GM12878 (cell line): Measurements from ENCODE around the gene SEC14L1. TPM values are rescaled to one million over a fixed set of nuclear protein-coding genes. Genes with fewer than 3 reads are reported as not detected.

Experiments used
- ATAC-seq: fragments of 200-7000 bp; cut with Tn5 transposase; 3 replicates; pipeline ENCODE4 v1.9.1; 2020; ENCODE audit warnings: mild to moderate bottlenecking, moderate library complexity
- BruUV-seq: library from RNA; stranded (reverse); fragments of 400-500 nt; replicated peaks from 2 replicates; lab custom pipeline; 2021; lab: Mats Ljungman, UMichigan
- CTCF ChIA-PET: fragments of 300-600 bp; sonication (Branson Sonifier 250); formaldehyde crosslinking; extraction: SDS; loops from one replicate; lab custom pipeline; 2021; ENCODE audit warnings: inconsistent platforms; lab: Yijun Ruan, JAX
- POLR2A ChIA-PET: fragments of 350-600 bp; formaldehyde crosslinking; extraction: SDS; loops from one replicate; lab custom pipeline; 2021; ENCODE audit warnings: inconsistent platforms; lab: Charles Lee
- RAD21 ChIA-PET: fragments of 300-600 bp; sonication (Branson Sonifier 250); formaldehyde crosslinking; loops from one replicate; lab custom pipeline; 2023; ENCODE audit warnings: antibody characterized with exemption; ENCODE audit not compliant: unreplicated experiment; lab: Charles Lee
- SMC1A ChIA-PET: fragments of 300-600 bp; sonication (Branson Sonifier 250); formaldehyde crosslinking; loops from one replicate; lab custom pipeline; 2023; ENCODE audit not compliant: unreplicated experiment, uncharacterized antibody; lab: Charles Lee
- DNase-seq: peaks from one replicate; pipeline ENCODE4 v3.0.0-alpha.2; 2011; ENCODE audit warnings: low read depth, low spot score
- FAIRE-seq: peaks from 3 replicates; lab custom pipeline; 2011; peaks lifted over from hg19 to GRCh38; lab: Jason Lieb, UNC
- H2AFZ ChIP-seq: 2 replicates; pipeline ENCODE4 v1.6.0; 2011; ENCODE audit warnings: low read depth, low read length, control low read depth; ENCODE audit not compliant: control insufficient read depth
- H3K27ac ChIP-seq: 2 replicates; pipeline ENCODE4 v1.5.1; 2011; ENCODE audit warnings: control low read depth; ENCODE audit not compliant: control insufficient read depth, insufficient read depth
- H3K27me3 ChIP-seq, 2 experiments: replicated peaks in 1 of 2; 2 replicates each; pipeline versions ENCODE4 v1.6.0 to v1.6.1; 2011; ENCODE audit warnings: low read length in 1 of 2; ENCODE audit not compliant: control insufficient read depth in 2 of 2, insufficient read depth in 2 of 2
- H3K36me3 ChIP-seq, 2 experiments: 2 replicates each; pipeline ENCODE4 v1.5.1; 2011; ENCODE audit warnings: low read length in 1 of 2; ENCODE audit not compliant: control insufficient read depth in 2 of 2, insufficient read depth in 2 of 2
- H3K4me1 ChIP-seq: 2 replicates; pipeline ENCODE4 v1.6.1; 2011; ENCODE audit warnings: mild to moderate bottlenecking, low read length, moderate library complexity, mixed read lengths; ENCODE audit not compliant: control insufficient read depth, insufficient read depth
- H3K4me2 ChIP-seq: 2 replicates; pipeline ENCODE4 v1.6.0; 2011; ENCODE audit warnings: control low read depth; ENCODE audit not compliant: control insufficient read depth, insufficient read depth
- H3K4me3 ChIP-seq: fragments of 200-600 bp; sonication (generic); 2 replicates; pipeline ENCODE4 v1.5.1; 2016
- H3K79me2 ChIP-seq: 2 replicates; pipeline ENCODE4 v1.6.0; 2011; ENCODE audit warnings: low read length; ENCODE audit not compliant: control insufficient read depth, insufficient read depth
- H3K9ac ChIP-seq: 2 replicates; pipeline ENCODE4 v1.8.0; 2011; ENCODE audit warnings: low read length, control low read depth, mixed read lengths; ENCODE audit not compliant: control insufficient read depth, insufficient read depth
- H3K9me3 ChIP-seq: replicated peaks from 3 replicates; pipeline ENCODE4 v1.5.1; 2011; ENCODE audit warnings: mild to moderate bottlenecking, low read length; ENCODE audit not compliant: control insufficient read depth, insufficient read depth
- H4K20me1 ChIP-seq: 2 replicates; pipeline ENCODE4 v1.6.0; 2011; ENCODE audit not compliant: control insufficient read depth, insufficient read depth
- CEBPB ChIP-seq, 2 experiments: fragments of 150-350 bp in 1 of 2; IDR thresholded peaks; 2 replicates each; pipeline ENCODE4 v1.6.1; 2012 to 2014; ENCODE audit warnings: low read depth in 2 of 2, low read length in 2 of 2, borderline replicate concordance in 1 of 2, inconsistent platforms in 1 of 2
- CREB1 ChIP-seq: IDR thresholded peaks from 2 replicates; pipeline ENCODE4 v1.6.1; 2012; ENCODE audit warnings: low read depth, mild to moderate bottlenecking, inconsistent platforms
- HCFC1 ChIP-seq: fragments of 150-350 bp; IDR thresholded peaks from 2 replicates; pipeline ENCODE4 v1.6.1; 2014; ENCODE audit warnings: low read length
- KAT2A ChIP-seq: conservative IDR thresholded peaks from 2 replicates; pipeline ENCODE4 v1.6.1; 2011; ENCODE audit warnings: low read depth, low read length; ENCODE audit not compliant: control insufficient read depth
- MYC ChIP-seq: IDR thresholded peaks from 2 replicates; pipeline ENCODE4 v1.6.1; 2011; ENCODE audit warnings: mild to moderate bottlenecking, low read length, moderate library complexity, inconsistent platforms; ENCODE audit not compliant: insufficient read depth, insufficient replicate concordance, insufficient read length, severe bottlenecking
- NR2C1 ChIP-seq: fragments of 450-650 bp; IDR thresholded peaks from 2 replicates; pipeline ENCODE4 v1.6.1; 2017; ENCODE audit warnings: antibody characterized with exemption, mild to moderate bottlenecking, moderate library complexity
- NR2F1 ChIP-seq: fragments of 450-650 bp; conservative IDR thresholded peaks from 2 replicates; pipeline ENCODE4 v1.6.1; 2017; ENCODE audit warnings: mild to moderate bottlenecking
- SRF ChIP-seq, 2 experiments: IDR thresholded peaks; 2 replicates each; pipeline ENCODE4 v1.6.1; 2011; ENCODE audit warnings: low read depth in 2 of 2, low read length in 2 of 2, mild to moderate bottlenecking in 1 of 2, moderate library complexity in 1 of 2
- TCF7 ChIP-seq: IDR thresholded peaks from 2 replicates; pipeline ENCODE4 v1.6.1; 2014; ENCODE audit warnings: antibody characterized with exemption, borderline replicate concordance
- YBX1 ChIP-seq: fragments of 450-650 bp; IDR thresholded peaks from 2 replicates; pipeline ENCODE4 v1.6.1; 2016; ENCODE audit warnings: antibody characterized with exemption
- ZNF622 ChIP-seq: fragments of 450-650 bp; IDR thresholded peaks from 2 replicates; pipeline ENCODE4 v1.6.1; 2017; ENCODE audit warnings: mild to moderate bottlenecking, inconsistent platforms
- ZSCAN29 ChIP-seq: fragments of 450-650 bp; IDR thresholded peaks from 2 replicates; pipeline ENCODE4 v1.6.1; 2017; ENCODE audit warnings: mild to moderate bottlenecking, moderate library complexity
- WGBS: methylation state at CpG from one replicate; pipeline ENCODE4 v1.1.6; 2016; ENCODE audit warnings: low lambda C conversion rate; ENCODE audit not compliant: insufficient replicate concordance, insufficient coverage; ENCODE audit errors: missing lambda C conversion rate; 5-methylcytosine and 5-hydroxymethylcytosine counted together
- in situ Hi-C: fragments of 300-500 bp; cut with MboI; formaldehyde crosslinking; loops from 9 replicates; pipeline ENCODE4 v1.14.3; 2018; ENCODE audit warnings: mixed read lengths
- intact Hi-C: fragments of 100-400 bp; cut with micrococcal nuclease; formaldehyde crosslinking; loops from one replicate; pipeline ENCODE4 v1.14.2; 2022; ENCODE audit not compliant: unreplicated experiment
- polyA plus RNA-seq, 11 experiments: library from polyadenylated mRNA; depleted of rRNA in 4 of 11; unstranded in 6 of 11; stranded (reverse) in 5 of 11; fragments of >200 nt; fragmentation: Nextera tagmentation in 4 of 11; fragmentation: Illumina TruSeq in 1 of 11; extraction: Ambion mirVana in 4 of 11; extraction: Trizol in 1 of 11; gene quantifications; 1 replicate in 1 of 11; 2 replicates in 10 of 11; pipeline versions ENCODE4 v1.2.1 to v1.2.3, GENCODE V29; 2011 to 2016; ENCODE audit warnings: inconsistent platforms in 2 of 11, missing spikeins in 2 of 11, low read depth in 1 of 11
- total RNA-seq, 4 experiments: library from RNA; depleted of rRNA in 3 of 4; stranded (reverse); fragments of >200 nt in 3 of 4; fragmentation: Illumina TruSeq in 1 of 4; extraction: Trizol in 1 of 4; gene quantifications; 2 replicates each; pipeline versions ENCODE4 v1.2.1 to v1.2.3, GENCODE V29; 2013 to 2021
- TF ChIP-seq, protein P1 (sequence below): IDR thresholded peaks from 2 replicates; pipeline ENCODE4 v1.6.1; 2012; ENCODE audit warnings: low read depth, low read length, improper control_type of control experiment
- TF ChIP-seq, protein P2 (sequence below): IDR thresholded peaks from 2 replicates; pipeline ENCODE4 v1.6.1; 2012; ENCODE audit warnings: improper control_type of control experiment, low read depth, low read length; ENCODE audit not compliant: insufficient replicate concordance
- TF ChIP-seq, protein P3 (sequence below): fragments of 150-350 bp; IDR thresholded peaks from 2 replicates; pipeline ENCODE4 v1.6.1; 2014; ENCODE audit warnings: mild to moderate bottlenecking, low read depth, low read length
- TF ChIP-seq, protein P4 (sequence below): IDR thresholded peaks from 2 replicates; pipeline ENCODE4 v1.6.1; 2011; ENCODE audit warnings: low read depth, low read length, improper control_type of control experiment, borderline replicate concordance

The SEC14L1 gene
- total and polyA plus RNA-seq, 10 of the 15 experiments (the other 5 are each of a cell fraction or from before 2014, with no cell fraction given): 6.3 to 66.1 (median 33.5) TPM

DNA sequence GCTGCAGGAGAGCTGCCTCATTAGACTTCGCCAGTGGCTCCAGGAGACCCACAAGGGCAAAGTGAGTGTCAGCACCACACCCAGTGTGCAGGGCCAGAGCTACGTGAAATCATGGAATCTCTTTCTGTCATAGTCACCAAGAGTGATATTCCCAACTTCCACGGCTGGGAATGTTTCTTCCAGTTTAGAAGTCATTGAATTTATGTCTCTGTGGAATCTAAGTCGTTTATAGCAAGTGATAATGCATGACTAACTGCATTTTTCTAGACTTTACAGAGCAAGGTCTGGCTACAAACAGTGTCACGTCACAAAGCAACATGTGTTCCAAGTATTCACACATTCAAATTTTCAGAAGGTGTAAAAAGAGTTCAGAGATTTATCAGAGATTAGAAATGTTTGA is 55.5 kb downstream of the SEC14L1 start (continued):
- TF ChIP-seq ZSCAN29 (no peak), KAT2A (no peak), NR2C1 (no peak), NR2F1 (no peak), TCF7 (no peak)

DNA sequence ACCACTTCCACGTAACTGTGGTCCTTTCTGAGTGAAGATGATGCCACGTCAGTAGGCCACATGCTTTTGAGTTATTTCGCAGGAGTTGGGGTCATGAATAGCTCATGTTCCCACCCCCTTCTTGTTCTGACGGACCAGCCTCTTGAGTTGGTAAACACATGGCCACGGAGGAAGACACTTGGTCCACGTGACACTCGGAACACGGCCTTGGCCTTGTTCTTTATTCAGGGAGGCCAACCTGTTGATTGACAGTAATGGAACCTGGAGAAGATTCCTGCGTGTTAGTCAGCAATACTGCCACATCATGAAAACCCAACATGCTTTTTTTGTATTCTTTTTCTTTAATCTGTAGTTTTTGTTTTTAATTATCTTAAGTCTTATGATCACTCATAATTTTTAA is 56.3 kb downstream of the SEC14L1 start:
- SMC1A ChIA-PET: interaction anchor here (1.2 to 1.7 kb wide), 4 partner anchors 9 to 109 kb away, joined by 3 to 6 read pairs (median 6); no protein-coding TSS in a partner anchor
- H3K4me1 ChIP-seq: no peaks in the 10 kb centered on the region
- no peak for DNase-seq
- no peaks in the 10 kb centered on the region for H3K9me3 ChIP-seq
- H2AFZ ChIP-seq: no peak overlapping the region
- H3K36me3 ChIP-seq: peaks cover 27 to 60% of the 10 kb centered on the region in 2 experiments
- ATAC-seq: no peak
- no peak overlapping the region for H3K27ac ChIP-seq
- in situ Hi-C loops (no loop called here), intact Hi-C loops (no loop called here)
- FAIRE-seq: no peak
- no peak overlapping the region for H3K9ac ChIP-seq
- RAD21 ChIA-PET: no interaction called here
- no peaks in the 10 kb centered on the region for H4K20me1 ChIP-seq
- no peak overlapping the region for H3K4me3 ChIP-seq
- no peaks in the 10 kb centered on the region for H3K79me2 ChIP-seq
- H3K27me3 ChIP-seq: no peaks in the 10 kb centered on the region
- over 99% methylated on average over 9 of the region's 9 CpGs for WGBS
- no peak overlapping the region for H3K4me2 ChIP-seq
- BruUV-seq: no TSS peak
- POLR2A ChIA-PET: no interaction called here
- CTCF ChIA-PET: no interaction called here
- TF ChIP-seq HCFC1: no peak
- TF ChIP-seq, protein P1, sequence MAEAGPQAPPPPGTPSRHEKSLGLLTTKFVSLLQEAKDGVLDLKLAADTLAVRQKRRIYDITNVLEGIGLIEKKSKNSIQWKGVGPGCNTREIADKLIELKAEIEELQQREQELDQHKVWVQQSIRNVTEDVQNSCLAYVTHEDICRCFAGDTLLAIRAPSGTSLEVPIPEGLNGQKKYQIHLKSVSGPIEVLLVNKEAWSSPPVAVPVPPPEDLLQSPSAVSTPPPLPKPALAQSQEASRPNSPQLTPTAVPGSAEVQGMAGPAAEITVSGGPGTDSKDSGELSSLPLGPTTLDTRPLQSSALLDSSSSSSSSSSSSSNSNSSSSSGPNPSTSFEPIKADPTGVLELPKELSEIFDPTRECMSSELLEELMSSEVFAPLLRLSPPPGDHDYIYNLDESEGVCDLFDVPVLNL: no peak
- no peak for TF ChIP-seq YBX1
- TF ChIP-seq, protein P2, sequence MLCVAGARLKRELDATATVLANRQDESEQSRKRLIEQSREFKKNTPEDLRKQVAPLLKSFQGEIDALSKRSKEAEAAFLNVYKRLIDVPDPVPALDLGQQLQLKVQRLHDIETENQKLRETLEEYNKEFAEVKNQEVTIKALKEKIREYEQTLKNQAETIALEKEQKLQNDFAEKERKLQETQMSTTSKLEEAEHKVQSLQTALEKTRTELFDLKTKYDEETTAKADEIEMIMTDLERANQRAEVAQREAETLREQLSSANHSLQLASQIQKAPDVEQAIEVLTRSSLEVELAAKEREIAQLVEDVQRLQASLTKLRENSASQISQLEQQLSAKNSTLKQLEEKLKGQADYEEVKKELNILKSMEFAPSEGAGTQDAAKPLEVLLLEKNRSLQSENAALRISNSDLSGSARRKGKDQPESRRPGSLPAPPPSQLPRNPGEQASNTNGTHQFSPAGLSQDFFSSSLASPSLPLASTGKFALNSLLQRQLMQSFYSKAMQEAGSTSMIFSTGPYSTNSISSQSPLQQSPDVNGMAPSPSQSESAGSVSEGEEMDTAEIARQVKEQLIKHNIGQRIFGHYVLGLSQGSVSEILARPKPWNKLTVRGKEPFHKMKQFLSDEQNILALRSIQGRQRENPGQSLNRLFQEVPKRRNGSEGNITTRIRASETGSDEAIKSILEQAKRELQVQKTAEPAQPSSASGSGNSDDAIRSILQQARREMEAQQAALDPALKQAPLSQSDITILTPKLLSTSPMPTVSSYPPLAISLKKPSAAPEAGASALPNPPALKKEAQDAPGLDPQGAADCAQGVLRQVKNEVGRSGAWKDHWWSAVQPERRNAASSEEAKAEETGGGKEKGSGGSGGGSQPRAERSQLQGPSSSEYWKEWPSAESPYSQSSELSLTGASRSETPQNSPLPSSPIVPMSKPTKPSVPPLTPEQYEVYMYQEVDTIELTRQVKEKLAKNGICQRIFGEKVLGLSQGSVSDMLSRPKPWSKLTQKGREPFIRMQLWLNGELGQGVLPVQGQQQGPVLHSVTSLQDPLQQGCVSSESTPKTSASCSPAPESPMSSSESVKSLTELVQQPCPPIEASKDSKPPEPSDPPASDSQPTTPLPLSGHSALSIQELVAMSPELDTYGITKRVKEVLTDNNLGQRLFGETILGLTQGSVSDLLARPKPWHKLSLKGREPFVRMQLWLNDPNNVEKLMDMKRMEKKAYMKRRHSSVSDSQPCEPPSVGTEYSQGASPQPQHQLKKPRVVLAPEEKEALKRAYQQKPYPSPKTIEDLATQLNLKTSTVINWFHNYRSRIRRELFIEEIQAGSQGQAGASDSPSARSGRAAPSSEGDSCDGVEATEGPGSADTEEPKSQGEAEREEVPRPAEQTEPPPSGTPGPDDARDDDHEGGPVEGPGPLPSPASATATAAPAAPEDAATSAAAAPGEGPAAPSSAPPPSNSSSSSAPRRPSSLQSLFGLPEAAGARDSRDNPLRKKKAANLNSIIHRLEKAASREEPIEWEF: no peak
- TF ChIP-seq, protein P3, sequence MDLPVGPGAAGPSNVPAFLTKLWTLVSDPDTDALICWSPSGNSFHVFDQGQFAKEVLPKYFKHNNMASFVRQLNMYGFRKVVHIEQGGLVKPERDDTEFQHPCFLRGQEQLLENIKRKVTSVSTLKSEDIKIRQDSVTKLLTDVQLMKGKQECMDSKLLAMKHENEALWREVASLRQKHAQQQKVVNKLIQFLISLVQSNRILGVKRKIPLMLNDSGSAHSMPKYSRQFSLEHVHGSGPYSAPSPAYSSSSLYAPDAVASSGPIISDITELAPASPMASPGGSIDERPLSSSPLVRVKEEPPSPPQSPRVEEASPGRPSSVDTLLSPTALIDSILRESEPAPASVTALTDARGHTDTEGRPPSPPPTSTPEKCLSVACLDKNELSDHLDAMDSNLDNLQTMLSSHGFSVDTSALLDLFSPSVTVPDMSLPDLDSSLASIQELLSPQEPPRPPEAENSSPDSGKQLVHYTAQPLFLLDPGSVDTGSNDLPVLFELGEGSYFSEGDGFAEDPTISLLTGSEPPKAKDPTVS: no peak
- no peak for TF ChIP-seq MYC
- TF ChIP-seq CREB1: no peak
- TF ChIP-seq CEBPB (IDR thresholded peaks at IDR 0.05; ENCODE audit: borderline replicate concordance in 1 of 2, low read depth in 2 of 2, low read length in 2 of 2): no peak
- TF ChIP-seq, protein P4, sequence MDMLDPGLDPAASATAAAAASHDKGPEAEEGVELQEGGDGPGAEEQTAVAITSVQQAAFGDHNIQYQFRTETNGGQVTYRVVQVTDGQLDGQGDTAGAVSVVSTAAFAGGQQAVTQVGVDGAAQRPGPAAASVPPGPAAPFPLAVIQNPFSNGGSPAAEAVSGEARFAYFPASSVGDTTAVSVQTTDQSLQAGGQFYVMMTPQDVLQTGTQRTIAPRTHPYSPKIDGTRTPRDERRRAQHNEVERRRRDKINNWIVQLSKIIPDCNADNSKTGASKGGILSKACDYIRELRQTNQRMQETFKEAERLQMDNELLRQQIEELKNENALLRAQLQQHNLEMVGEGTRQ: no peak
- TF ChIP-seq SRF (IDR thresholded peaks at IDR 0.05; ENCODE audit: low read depth in 2 of 2, low read length in 2 of 2): no peak
- TF ChIP-seq ZNF622: no peak
